ENCODE measurements around the gene TDRD10.

DNA sequence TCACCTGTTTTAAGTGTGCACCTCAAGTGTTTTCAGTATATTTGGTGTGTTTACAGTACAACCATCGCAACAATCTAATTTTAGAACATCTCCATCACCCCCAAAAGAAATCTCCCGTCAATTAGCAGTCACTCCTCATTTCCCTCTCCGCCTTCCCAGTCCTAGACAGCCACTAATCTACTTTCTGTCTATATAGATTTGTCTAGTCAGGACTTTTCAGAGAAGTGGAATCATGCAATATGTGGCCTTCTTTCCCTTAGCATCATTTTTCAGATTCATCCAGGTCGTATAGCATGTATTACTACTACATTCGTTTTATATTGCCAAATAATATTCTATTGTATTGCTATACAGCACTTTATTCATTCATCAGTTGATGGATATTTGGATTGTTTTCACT lies 1.9 kb downstream of the TDRD10 start:
- TF ChIP-seq, protein P1, sequence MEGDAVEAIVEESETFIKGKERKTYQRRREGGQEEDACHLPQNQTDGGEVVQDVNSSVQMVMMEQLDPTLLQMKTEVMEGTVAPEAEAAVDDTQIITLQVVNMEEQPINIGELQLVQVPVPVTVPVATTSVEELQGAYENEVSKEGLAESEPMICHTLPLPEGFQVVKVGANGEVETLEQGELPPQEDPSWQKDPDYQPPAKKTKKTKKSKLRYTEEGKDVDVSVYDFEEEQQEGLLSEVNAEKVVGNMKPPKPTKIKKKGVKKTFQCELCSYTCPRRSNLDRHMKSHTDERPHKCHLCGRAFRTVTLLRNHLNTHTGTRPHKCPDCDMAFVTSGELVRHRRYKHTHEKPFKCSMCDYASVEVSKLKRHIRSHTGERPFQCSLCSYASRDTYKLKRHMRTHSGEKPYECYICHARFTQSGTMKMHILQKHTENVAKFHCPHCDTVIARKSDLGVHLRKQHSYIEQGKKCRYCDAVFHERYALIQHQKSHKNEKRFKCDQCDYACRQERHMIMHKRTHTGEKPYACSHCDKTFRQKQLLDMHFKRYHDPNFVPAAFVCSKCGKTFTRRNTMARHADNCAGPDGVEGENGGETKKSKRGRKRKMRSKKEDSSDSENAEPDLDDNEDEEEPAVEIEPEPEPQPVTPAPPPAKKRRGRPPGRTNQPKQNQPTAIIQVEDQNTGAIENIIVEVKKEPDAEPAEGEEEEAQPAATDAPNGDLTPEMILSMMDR (IDR thresholded peaks at IDR 0.05) = no peak
- no peak for TF ChIP-seq EZH2 (IDR thresholded peaks at IDR 0.05; ENCODE audit: borderline replicate concordance, insufficient read depth, low read depth, low read length, poor library complexity, severe bottlenecking)

All from B cell (primary cell).